Liver (tissue), 3 donors: ENCODE results near the gene PLA1A.

ENCODE experiments used
- CTCF ChIP-seq: fragments of 150-350 bp; IDR thresholded peaks from 2 replicates; pipeline ENCODE4 v1.5.1; 2017; ENCODE audit warnings: improper control_type of control experiment, low read depth, low read length; ENCODE audit not compliant: missing input control
- GABPA ChIP-seq, 2 donors: IDR thresholded peaks in 1 of 2; conservative IDR thresholded peaks in 1 of 2; 2 replicates each; pipeline ENCODE4 v1.6.1; 2016; ENCODE audit warnings: antibody characterized with exemption in 2 of 2, mild to moderate bottlenecking in 1 of 2, moderate library complexity in 1 of 2
- HNF4A ChIP-seq, 2 donors: conservative IDR thresholded peaks; 2 replicates each; pipeline ENCODE4 v1.6.1; 2016; ENCODE audit warnings: antibody characterized with exemption in 2 of 2, mild to moderate bottlenecking in 2 of 2
- JUND ChIP-seq, 2 donors: IDR thresholded peaks; 2 replicates each; pipeline ENCODE4 v1.6.1; 2016; ENCODE audit warnings: antibody characterized with exemption in 2 of 2
- RAD21 ChIP-seq, 2 donors: IDR thresholded peaks; 2 replicates each; pipeline ENCODE4 v1.6.1; 2016; ENCODE audit warnings: antibody characterized with exemption in 2 of 2, mild to moderate bottlenecking in 2 of 2
- RXRA ChIP-seq, 2 donors: IDR thresholded peaks; 2 replicates each; pipeline ENCODE4 v1.6.1; 2017 to 2018; ENCODE audit warnings: antibody characterized with exemption in 2 of 2, mild to moderate bottlenecking in 1 of 2
- SP1 ChIP-seq: IDR thresholded peaks from 2 replicates; pipeline ENCODE4 v1.6.1; 2018; ENCODE audit warnings: antibody characterized with exemption, mild to moderate bottlenecking
- TAF1 ChIP-seq: conservative IDR thresholded peaks from 2 replicates; pipeline ENCODE4 v1.6.1; 2016; ENCODE audit warnings: antibody characterized with exemption, mild to moderate bottlenecking
- YY1 ChIP-seq: IDR thresholded peaks from 2 replicates; pipeline ENCODE4 v1.6.1; 2016; ENCODE audit warnings: antibody characterized with exemption, mild to moderate bottlenecking
- TF ChIP-seq, protein P1 (sequence below): IDR thresholded peaks from 2 replicates; pipeline ENCODE4 v1.6.1; 2016; ENCODE audit warnings: antibody characterized with exemption
- TF ChIP-seq, protein P2 (sequence below): IDR thresholded peaks from 2 replicates; pipeline ENCODE4 v1.6.1; 2016; ENCODE audit warnings: antibody characterized with exemption
- TF ChIP-seq, protein P3 (sequence below): IDR thresholded peaks from 2 replicates; pipeline ENCODE4 v1.6.1; 2016; ENCODE audit warnings: antibody characterized with exemption, mild to moderate bottlenecking
- TF ChIP-seq, protein P4 (sequence below): IDR thresholded peaks from 2 replicates; pipeline ENCODE4 v1.6.1; 2016; ENCODE audit warnings: antibody characterized with exemption
- donor health status: healthy.
- donor health status: healthy.

GRCh38 chr3:119551598-119551997, 46.1 kb upstream of the PLA1A start:
- TF ChIP-seq CTCF (no peak), TAF1 (no peak), YY1 (no peak), SP1 (no peak), JUND (IDR thresholded peaks at IDR 0.05) (no peak), RAD21 (IDR thresholded peaks at IDR 0.05) (no peak), GABPA (IDR thresholded peaks at IDR 0.05 in 1 of 2, conservative IDR thresholded peaks at IDR 0.05 in 1 of 2) (no peak), RXRA (IDR thresholded peaks at IDR 0.05) (no peak), HNF4A (conservative IDR thresholded peaks at IDR 0.05) (no peak)
- TF ChIP-seq, protein P1, sequence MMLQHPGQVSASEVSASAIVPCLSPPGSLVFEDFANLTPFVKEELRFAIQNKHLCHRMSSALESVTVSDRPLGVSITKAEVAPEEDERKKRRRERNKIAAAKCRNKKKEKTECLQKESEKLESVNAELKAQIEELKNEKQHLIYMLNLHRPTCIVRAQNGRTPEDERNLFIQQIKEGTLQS, result no peak
- TF ChIP-seq, protein P2, sequence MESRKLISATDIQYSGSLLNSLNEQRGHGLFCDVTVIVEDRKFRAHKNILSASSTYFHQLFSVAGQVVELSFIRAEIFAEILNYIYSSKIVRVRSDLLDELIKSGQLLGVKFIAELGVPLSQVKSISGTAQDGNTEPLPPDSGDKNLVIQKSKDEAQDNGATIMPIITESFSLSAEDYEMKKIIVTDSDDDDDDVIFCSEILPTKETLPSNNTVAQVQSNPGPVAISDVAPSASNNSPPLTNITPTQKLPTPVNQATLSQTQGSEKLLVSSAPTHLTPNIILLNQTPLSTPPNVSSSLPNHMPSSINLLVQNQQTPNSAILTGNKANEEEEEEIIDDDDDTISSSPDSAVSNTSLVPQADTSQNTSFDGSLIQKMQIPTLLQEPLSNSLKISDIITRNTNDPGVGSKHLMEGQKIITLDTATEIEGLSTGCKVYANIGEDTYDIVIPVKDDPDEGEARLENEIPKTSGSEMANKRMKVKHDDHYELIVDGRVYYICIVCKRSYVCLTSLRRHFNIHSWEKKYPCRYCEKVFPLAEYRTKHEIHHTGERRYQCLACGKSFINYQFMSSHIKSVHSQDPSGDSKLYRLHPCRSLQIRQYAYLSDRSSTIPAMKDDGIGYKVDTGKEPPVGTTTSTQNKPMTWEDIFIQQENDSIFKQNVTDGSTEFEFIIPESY, result no peak
- TF ChIP-seq, protein P3, sequence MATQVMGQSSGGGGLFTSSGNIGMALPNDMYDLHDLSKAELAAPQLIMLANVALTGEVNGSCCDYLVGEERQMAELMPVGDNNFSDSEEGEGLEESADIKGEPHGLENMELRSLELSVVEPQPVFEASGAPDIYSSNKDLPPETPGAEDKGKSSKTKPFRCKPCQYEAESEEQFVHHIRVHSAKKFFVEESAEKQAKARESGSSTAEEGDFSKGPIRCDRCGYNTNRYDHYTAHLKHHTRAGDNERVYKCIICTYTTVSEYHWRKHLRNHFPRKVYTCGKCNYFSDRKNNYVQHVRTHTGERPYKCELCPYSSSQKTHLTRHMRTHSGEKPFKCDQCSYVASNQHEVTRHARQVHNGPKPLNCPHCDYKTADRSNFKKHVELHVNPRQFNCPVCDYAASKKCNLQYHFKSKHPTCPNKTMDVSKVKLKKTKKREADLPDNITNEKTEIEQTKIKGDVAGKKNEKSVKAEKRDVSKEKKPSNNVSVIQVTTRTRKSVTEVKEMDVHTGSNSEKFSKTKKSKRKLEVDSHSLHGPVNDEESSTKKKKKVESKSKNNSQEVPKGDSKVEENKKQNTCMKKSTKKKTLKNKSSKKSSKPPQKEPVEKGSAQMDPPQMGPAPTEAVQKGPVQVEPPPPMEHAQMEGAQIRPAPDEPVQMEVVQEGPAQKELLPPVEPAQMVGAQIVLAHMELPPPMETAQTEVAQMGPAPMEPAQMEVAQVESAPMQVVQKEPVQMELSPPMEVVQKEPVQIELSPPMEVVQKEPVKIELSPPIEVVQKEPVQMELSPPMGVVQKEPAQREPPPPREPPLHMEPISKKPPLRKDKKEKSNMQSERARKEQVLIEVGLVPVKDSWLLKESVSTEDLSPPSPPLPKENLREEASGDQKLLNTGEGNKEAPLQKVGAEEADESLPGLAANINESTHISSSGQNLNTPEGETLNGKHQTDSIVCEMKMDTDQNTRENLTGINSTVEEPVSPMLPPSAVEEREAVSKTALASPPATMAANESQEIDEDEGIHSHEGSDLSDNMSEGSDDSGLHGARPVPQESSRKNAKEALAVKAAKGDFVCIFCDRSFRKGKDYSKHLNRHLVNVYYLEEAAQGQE, result no peak
- TF ChIP-seq, protein P4, sequence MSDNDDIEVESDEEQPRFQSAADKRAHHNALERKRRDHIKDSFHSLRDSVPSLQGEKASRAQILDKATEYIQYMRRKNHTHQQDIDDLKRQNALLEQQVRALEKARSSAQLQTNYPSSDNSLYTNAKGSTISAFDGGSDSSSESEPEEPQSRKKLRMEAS, result no peak
